B cell (primary cell): Measurements from ENCODE around the gene SEC31B. TPM values are rescaled to one million over a fixed set of nuclear protein-coding genes. Genes with fewer than 3 reads are reported as not detected.

Source experiments
- polyA plus RNA-seq: library from polyadenylated mRNA; depleted of rRNA; stranded (reverse); fragments of >200 nt; gene quantifications from 2 replicates; pipeline ENCODE4 v1.2.3, GENCODE V29; 2012
- total RNA-seq, 2 donors: library from RNA; stranded (reverse); fragments of 120-200 nt in 1 of 2; gene quantifications; 1 replicate in 1 of 2; 2 replicates in 1 of 2; pipeline versions ENCODE4 v1.2.3 to v1.2.4, GENCODE V29; 2013 to 2022

The SEC31B gene
- total and polyA plus RNA-seq, 2 donors (not counting 1 experiment from before 2014, with no cell fraction given): 36.3 to 45.7 TPM

Other genes with a start within 250 kb of the SEC31B start
- 47.2 and 47.5 TPM in 2 replicates for gene BLOC1S2, start 233.2 kb downstream of the SEC31B start, total RNA-seq
- gene BLOC1S2, start 233.2 kb downstream of the SEC31B start, polyA plus RNA-seq: 48.7 and 70.9 TPM in 2 replicates
- not detected in 2 replicates for gene PKD2L1, start 189.6 kb downstream of the SEC31B start, total RNA-seq
- 0.37 and 0.48 TPM in 2 replicates for gene PKD2L1, start 189.6 kb downstream of the SEC31B start, polyA plus RNA-seq
- 5.1 and 5.6 TPM in 2 replicates for gene SCD, start 172.6 kb downstream of the SEC31B start, total RNA-seq
- gene SCD, start 172.6 kb downstream of the SEC31B start, polyA plus RNA-seq: 0.89 and 2.6 TPM in 2 replicates
- gene WNT8B, start 56.9 kb downstream of the SEC31B start, total RNA-seq: not detected in 2 replicates
- gene WNT8B, start 56.9 kb downstream of the SEC31B start, polyA plus RNA-seq: 0.06 TPM in 1 of 2 replicates, not detected in the other
- 131 and 143 TPM in 2 replicates for gene NDUFB8, start 10.0 kb upstream of the SEC31B start, total RNA-seq
- gene NDUFB8, start 10.0 kb upstream of the SEC31B start, polyA plus RNA-seq: 137 and 174 TPM in 2 replicates
- 65.6 and 73.8 TPM in 2 replicates for gene HIF1AN, start 16.1 kb upstream of the SEC31B start, total RNA-seq
- 7.3 and 8.0 TPM in 2 replicates for gene HIF1AN, start 16.1 kb upstream of the SEC31B start, polyA plus RNA-seq
- not detected in 2 replicates for gene PAX2, start 225.7 kb upstream of the SEC31B start, total RNA-seq
- gene PAX2, start 225.7 kb upstream of the SEC31B start, polyA plus RNA-seq: 0.07 and 0.12 TPM in 2 replicates